GM21737 (cell line): ENCODE results near the gene BSDC1.
A peak's percentile ranks its signal among the peaks of the same experiment; 100 is the strongest.

Source experiments
- ATAC-seq: cut with Tn5 transposase; IDR thresholded peaks from one replicate; pipeline ENCODE4 v1.9.1; 2021; ENCODE audit warnings: mild to moderate bottlenecking, moderate library complexity; ENCODE audit not compliant: unreplicated experiment

Gene BSDC1

GRCh38 chr1:32337855-32338636 is 56.2 kb downstream of the BSDC1 start:
- ATAC-seq: no peak

- ATAC-seq: peak; percentile 32
Measured at GRCh38 chr1:32336963-32337675, 57.1 kb downstream of the BSDC1 start.

- ATAC-seq: no peak
Measured at GRCh38 chr1:32336591-32336932, 57.7 kb downstream of the BSDC1 start.

- peak; percentile 34 for ATAC-seq
Measured at GRCh38 chr1:32335790-32336590, 58.3 kb downstream of the BSDC1 start, which contains the start of gene MARCKSL1. MARCKSL1 (minus strand) TSS chr1:32336233; CDS start chr1:32336033, 200 bp downstream.

- peak; percentile 7 for ATAC-seq
Measured at GRCh38 chr1:32335535-32335789, 58.8 kb downstream of the BSDC1 start.

GRCh38 chr1:32334864-32335534 is 59.2 kb downstream of the BSDC1 start:
- peak; percentile 5 for ATAC-seq

GRCh38 chr1:32334274-32334861 is 59.9 kb downstream of the BSDC1 start:
- no peak for ATAC-seq

GRCh38 chr1:32333251-32333963 is 60.8 kb downstream of the BSDC1 start:
- no peak for ATAC-seq

- no peak for ATAC-seq
Measured at GRCh38 chr1:32332290-32333079, 61.8 kb downstream of the BSDC1 start.

- no peak for ATAC-seq
Measured at GRCh38 chr1:32331549-32331948, 62.7 kb downstream of the BSDC1 start.

GRCh38 chr1:32330558-32331151 is 63.6 kb downstream of the BSDC1 start:
- ATAC-seq: no peak

GRCh38 chr1:32329931-32330466 is 64.2 kb downstream of the BSDC1 start:
- no peak for ATAC-seq

GRCh38 chr1:32327204-32327603 is 67.0 kb downstream of the BSDC1 start:
- no peak for ATAC-seq

- ATAC-seq: no peak
Measured at GRCh38 chr1:32321712-32322291, 72.4 kb downstream of the BSDC1 start.

- no peak for ATAC-seq
Measured at GRCh38 chr1:32318127-32318869, 75.9 kb downstream of the BSDC1 start.

- ATAC-seq: no peak
Measured at GRCh38 chr1:32316903-32317277, 77.4 kb downstream of the BSDC1 start.
